SK-MEL-5 (cell line): ENCODE data around the gene ROBO3. TPM values are rescaled to one million over a fixed set of nuclear protein-coding genes. Genes with fewer than 3 reads are reported as not detected.
A peak's percentile ranks its signal among the peaks of the same experiment; 100 is the strongest.

Experiments used
- DNase-seq: peaks from one replicate; pipeline ENCODE4 v3.0.0-alpha.2; 2016; ENCODE audit warnings: low read depth, low spot score
- in situ Hi-C: cut with HindIII; loops from 2 replicates; pipeline ENCODE4 v1.10.0; 2016; ENCODE audit warnings: low sequenced_read_pairs, high pct_unique_total_duplicates, low pct_unique_long_range_greater_than_20kb
- total RNA-seq: library from RNA; depleted of rRNA; stranded (reverse); fragments of >200 nt; shearing (Covaris generic); gene quantifications from 2 replicates; pipeline ENCODE4 v1.2.3, GENCODE V29; 2014

Gene ROBO3
- total RNA-seq, 1 experiment from 2014 or later: 3.0 TPM

- in situ Hi-C loops: no loop called here
These were observed 5.2 kb downstream of the ROBO3 start for GRCh38 chr11:124870430-124870829.

GRCh38 chr11:124872280-124872679, 7.0 kb downstream of the ROBO3 start:
- in situ Hi-C loops: no loop called here
- DNase-seq: no peak

More at GRCh38 chr11:124870430-124870829, 5.2 kb downstream of the ROBO3 start:
- no peak for DNase-seq

- DNase-seq: peak; percentile 31
- in situ Hi-C loops: no loop called here
These were observed 7.5 kb downstream of the ROBO3 start for GRCh38 chr11:124872741-124873140.

- in situ Hi-C loops: no loop called here
These were observed 8.7 kb downstream of the ROBO3 start for GRCh38 chr11:124873951-124874350.

GRCh38 chr11:124874571-124875255, 9.5 kb downstream of the ROBO3 start:
- no peak for DNase-seq
- in situ Hi-C loops: no loop called here

More at GRCh38 chr11:124873951-124874350, 8.7 kb downstream of the ROBO3 start:
- no peak for DNase-seq

GRCh38 chr11:124875401-124875800, 10.2 kb downstream of the ROBO3 start:
- DNase-seq: no peak
- in situ Hi-C loops: no loop called here

- in situ Hi-C loops: no loop called here
- peak; percentile 89 for DNase-seq
These were observed 10.9 kb downstream of the ROBO3 start for GRCh38 chr11:124875943-124876817.

- DNase-seq: no peak
- in situ Hi-C loops: no loop called here
These were observed 11.8 kb downstream of the ROBO3 start for GRCh38 chr11:124876818-124877630.

GRCh38 chr11:124877631-124877909, 12.3 kb downstream of the ROBO3 start:
- no peak for DNase-seq
- in situ Hi-C loops: no loop called here

GRCh38 chr11:124877910-124878758, 12.9 kb downstream of the ROBO3 start:
- in situ Hi-C loops: no loop called here
- DNase-seq: no peak

GRCh38 chr11:124878759-124879492, 13.7 kb downstream of the ROBO3 start:
- in situ Hi-C loops: no loop called here
- DNase-seq: no peak

GRCh38 chr11:124879493-124880289, 14.5 kb downstream of the ROBO3 start:
- in situ Hi-C loops: no loop called here
- no peak for DNase-seq

GRCh38 chr11:124880290-124880611, 15.0 kb downstream of the ROBO3 start:
- no peak for DNase-seq
- in situ Hi-C loops: no loop called here

GRCh38 chr11:124880958-124881357, 15.7 kb downstream of the ROBO3 start:
- in situ Hi-C loops: no loop called here
- DNase-seq: no peak

- in situ Hi-C loops: no loop called here
- DNase-seq: no peak
These were observed 17.3 kb downstream of the ROBO3 start for GRCh38 chr11:124882339-124883071.

- no peak for DNase-seq
- in situ Hi-C loops: no loop called here
These were observed 19.1 kb downstream of the ROBO3 start for GRCh38 chr11:124884340-124884739.
